GM20000 (cell line): ENCODE data around the gene BAZ2B.

ENCODE experiments used
- DNase-seq: peaks from one replicate; pipeline ENCODE4 v3.0.0; 2012; ENCODE audit warnings: low spot score
- TF ChIP-seq, protein P1 (sequence below): IDR thresholded peaks from 2 replicates; pipeline ENCODE4 v1.5.1; 2012; ENCODE audit warnings: mild to moderate bottlenecking, control low read depth; ENCODE audit errors: extremely low read depth, missing control alignments

The BAZ2B gene

DNA sequence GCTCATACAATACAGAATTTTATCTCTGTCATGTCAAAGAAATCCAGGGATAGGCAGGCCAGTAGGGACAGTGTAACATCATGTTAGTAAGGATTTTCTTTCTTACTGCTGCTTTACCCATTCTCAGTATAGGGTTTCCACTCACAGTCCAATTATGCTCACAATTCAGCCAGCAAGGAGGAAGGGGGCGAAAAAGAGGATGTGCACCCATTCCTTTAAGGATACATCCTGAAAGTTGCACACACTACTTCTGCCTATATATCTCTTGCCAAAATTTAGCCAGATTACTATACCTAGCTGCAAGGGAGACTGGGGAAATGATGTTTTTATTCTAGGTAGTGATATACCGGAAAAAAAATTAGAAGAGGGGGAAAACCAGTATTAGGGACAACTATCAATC is 66.1 kb downstream of the BAZ2B start:
- DNase-seq, result no peak
- TF ChIP-seq, protein P1, sequence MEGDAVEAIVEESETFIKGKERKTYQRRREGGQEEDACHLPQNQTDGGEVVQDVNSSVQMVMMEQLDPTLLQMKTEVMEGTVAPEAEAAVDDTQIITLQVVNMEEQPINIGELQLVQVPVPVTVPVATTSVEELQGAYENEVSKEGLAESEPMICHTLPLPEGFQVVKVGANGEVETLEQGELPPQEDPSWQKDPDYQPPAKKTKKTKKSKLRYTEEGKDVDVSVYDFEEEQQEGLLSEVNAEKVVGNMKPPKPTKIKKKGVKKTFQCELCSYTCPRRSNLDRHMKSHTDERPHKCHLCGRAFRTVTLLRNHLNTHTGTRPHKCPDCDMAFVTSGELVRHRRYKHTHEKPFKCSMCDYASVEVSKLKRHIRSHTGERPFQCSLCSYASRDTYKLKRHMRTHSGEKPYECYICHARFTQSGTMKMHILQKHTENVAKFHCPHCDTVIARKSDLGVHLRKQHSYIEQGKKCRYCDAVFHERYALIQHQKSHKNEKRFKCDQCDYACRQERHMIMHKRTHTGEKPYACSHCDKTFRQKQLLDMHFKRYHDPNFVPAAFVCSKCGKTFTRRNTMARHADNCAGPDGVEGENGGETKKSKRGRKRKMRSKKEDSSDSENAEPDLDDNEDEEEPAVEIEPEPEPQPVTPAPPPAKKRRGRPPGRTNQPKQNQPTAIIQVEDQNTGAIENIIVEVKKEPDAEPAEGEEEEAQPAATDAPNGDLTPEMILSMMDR, result no peak

DNA sequence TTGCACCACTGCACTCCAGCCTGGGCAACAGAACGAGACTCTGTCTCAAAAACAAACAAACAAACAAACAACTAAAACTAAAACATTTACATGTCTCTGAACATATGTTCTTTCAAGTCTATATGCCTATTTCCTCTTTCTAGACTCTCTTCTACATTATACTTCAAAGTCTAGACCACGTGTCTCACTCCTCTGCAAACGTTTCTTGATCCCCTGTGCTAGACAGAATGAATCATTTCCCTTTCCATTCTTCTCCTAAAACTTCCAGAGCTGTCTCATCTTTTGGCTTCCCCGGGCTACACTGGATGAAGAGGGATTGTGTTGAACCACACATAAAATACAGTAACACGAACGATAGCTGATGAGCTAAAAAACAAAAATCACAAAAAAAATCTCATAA is 67.1 kb downstream of the BAZ2B start:
- no peak for DNase-seq
- TF ChIP-seq, protein P1, result no peak

DNA sequence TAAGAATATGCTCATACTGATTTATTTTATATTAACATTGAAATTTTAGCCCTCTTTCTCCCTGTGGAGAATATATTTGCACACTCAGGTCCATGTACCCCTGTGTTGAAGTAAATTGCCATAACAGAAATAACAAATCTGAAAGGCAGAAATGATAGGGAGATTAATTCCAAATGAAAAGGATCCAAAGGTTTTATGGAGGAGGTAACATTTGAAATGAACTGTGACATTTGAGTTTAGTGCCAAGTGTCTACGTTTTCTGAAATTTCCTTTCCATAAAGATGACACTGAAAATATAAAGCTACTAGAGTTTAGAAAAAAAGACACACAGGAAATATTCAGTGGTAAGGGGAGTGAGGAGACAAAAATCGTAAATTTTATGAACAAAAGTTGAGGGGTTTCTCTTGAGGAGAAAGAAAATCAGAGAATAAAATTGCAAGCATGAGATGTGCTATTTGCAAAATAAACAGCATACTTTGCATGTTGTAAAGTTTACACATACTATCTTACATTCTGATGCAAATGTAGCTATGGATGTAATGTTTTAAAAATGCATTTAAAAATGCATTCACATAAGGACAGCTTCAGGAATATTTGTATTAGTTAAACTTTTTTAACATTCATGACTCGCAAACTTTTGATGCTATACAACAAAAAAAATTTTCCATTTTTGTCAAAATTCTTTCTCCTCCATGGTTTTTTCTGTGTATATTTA is 69.5 kb downstream of the BAZ2B start:
- TF ChIP-seq, protein P1, result no peak
- no peak for DNase-seq

DNA sequence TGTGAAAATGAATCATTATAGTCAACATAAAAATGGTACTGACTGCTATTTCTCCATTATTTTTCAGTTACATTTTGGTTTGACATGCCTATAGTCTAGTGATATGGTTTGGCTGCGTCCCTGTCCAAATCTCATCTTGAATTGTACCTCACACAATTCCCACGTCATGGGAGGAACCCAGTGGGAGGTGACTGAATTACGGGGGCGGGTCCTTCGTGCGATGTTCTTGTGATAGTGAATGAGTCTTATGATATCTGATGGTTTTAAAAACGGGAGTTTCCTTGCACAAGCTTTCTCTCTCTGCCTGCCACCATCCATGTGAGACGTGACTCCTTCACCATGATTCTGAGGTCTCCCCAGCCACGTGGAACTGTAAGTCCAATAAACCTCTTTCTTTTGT is 70.3 kb downstream of the BAZ2B start:
- no peak for DNase-seq
- TF ChIP-seq, protein P1, result no peak

DNA sequence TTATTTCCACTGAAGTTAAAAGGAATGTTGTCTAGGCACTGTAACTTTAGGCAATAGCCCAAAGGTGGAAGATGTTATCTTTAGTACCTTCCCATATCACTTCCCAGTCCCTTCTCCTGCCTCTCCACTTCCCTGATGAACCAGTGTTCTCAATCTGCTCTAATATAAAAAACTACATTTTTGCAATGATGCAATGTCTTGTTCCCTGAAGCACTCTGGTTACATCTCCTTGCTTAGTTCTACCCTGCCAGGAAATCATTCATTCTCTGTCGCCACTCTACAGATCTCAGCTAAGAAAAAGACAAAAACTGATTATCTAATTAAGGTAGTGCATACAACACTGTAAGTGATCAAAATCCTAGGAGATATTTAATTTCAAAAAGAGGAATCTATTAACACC is 71.3 kb downstream of the BAZ2B start:
- TF ChIP-seq, protein P1, result no peak
- no peak for DNase-seq

DNA sequence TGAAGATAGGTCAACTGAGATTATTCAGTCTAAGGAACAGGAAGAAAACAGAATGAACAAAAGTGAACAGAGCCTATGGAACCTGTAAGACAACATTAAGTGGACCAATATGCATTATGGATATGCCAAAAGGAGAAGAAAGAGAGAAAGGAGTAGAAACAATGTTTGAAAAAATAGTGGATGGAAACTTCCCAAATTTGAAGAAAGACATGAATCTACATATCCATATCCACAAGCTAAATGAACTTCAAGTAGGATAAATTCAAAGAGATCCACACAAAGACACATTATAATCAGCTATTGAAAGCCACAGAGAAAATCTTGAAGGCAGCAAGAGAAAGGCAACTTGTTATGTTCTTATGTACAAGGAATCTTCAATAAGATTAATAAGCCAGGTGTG is 74.2 kb downstream of the BAZ2B start:
- DNase-seq, result no peak
- TF ChIP-seq, protein P1, result no peak

DNA sequence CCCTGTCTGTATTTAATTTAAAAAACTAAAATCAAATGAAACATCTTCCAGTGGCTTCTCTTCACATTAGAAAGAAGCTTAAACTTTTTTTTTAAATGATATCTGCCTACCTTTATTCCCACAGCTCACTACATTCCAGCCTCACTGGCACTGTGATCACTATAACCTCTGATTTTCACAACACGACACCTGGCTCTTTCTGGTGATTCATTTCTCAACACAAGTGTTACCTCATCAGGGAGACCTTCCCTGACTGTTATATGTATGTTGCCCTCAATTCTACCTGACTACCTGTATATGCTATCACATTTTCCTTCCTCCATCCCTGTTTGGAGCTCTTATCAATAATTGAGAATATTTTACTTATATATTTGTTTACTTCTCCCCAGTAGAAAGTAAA is 76.6 kb downstream of the BAZ2B start:
- TF ChIP-seq, protein P1, result no peak
- DNase-seq, result no peak
